Peyer's patch (tissue), 4 donors: ENCODE data around the gene UTF1.

Experiments used
- POLR2A ChIP-seq, 2 donors: fragments of 450-650 bp; IDR thresholded peaks; one replicate each; pipeline ENCODE4 v1.5.1; 2017; ENCODE audit warnings: antibody characterized with exemption in 2 of 2, mild to moderate bottlenecking in 2 of 2, moderate library complexity in 2 of 2
- TF ChIP-seq, protein P1 (sequence below), 6 experiments: fragments of 450-650 bp in 4 of 6; fragments of 200-600 bp in 2 of 6; sonication (generic) in 1 of 6; IDR thresholded peaks; one replicate each; pipeline ENCODE4 v1.5.1; 2017 to 2019; ENCODE audit warnings: antibody characterized with exemption in 6 of 6, mild to moderate bottlenecking in 3 of 6, moderate library complexity in 1 of 6

DNA sequence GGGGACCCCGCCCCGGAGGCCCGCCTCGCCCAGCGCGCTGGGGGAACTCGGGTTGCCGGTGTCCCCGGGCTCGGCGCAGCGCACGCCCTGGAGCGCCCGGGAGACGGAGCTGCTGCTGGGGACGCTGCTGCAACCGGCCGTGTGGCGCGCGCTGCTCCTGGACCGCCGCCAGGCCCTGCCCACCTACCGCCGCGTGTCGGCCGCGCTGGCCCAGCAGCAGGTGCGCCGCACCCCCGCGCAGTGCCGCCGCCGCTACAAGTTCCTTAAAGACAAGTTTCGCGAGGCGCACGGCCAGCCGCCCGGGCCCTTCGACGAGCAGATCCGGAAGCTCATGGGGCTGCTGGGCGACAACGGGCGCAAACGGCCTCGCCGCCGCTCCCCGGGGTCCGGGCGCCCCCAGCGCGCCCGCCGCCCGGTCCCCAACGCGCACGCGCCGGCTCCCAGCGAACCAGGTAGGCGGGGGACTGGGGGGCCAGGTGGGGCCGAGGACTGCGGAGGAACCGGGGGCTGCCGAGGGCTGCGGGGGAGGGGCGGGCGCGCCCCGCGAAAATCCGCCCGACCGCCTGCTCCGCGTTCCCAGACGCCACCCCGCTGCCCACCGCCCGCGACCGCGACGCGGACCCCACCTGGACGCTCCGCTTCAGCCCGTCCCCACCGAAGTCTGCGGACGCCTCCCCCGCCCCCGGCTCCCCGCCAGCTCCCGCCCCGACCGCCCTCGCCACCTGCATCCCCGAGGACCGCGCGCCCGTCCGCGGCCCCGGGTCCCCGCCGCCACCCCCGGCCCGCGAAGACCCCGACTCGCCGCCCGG is 574 bp downstream of the UTF1 start:
- TF ChIP-seq, protein P1, sequence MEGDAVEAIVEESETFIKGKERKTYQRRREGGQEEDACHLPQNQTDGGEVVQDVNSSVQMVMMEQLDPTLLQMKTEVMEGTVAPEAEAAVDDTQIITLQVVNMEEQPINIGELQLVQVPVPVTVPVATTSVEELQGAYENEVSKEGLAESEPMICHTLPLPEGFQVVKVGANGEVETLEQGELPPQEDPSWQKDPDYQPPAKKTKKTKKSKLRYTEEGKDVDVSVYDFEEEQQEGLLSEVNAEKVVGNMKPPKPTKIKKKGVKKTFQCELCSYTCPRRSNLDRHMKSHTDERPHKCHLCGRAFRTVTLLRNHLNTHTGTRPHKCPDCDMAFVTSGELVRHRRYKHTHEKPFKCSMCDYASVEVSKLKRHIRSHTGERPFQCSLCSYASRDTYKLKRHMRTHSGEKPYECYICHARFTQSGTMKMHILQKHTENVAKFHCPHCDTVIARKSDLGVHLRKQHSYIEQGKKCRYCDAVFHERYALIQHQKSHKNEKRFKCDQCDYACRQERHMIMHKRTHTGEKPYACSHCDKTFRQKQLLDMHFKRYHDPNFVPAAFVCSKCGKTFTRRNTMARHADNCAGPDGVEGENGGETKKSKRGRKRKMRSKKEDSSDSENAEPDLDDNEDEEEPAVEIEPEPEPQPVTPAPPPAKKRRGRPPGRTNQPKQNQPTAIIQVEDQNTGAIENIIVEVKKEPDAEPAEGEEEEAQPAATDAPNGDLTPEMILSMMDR (IDR thresholded peaks at IDR 0.05) = no peak
- TF ChIP-seq POLR2A (IDR thresholded peaks at IDR 0.05) = no peak
